CD4-positive, alpha-beta T cell treated with Interferon gamma for 1 hour (primary cell): ENCODE data around the gene CCDC88C.

Experiments
- DNase-seq: peaks from one replicate; pipeline ENCODE4 v3.0.0-alpha.2; 2020

The CCDC88C gene

GRCh38 chr14:91377700-91378652 lies 39.6 kb downstream of the CCDC88C start:
- DNase-seq, result no peak

GRCh38 chr14:91376547-91377477 lies 40.8 kb downstream of the CCDC88C start:
- DNase-seq, result no peak

GRCh38 chr14:91375720-91376452 lies 41.7 kb downstream of the CCDC88C start:
- DNase-seq, result no peak

GRCh38 chr14:91374879-91375702 lies 42.5 kb downstream of the CCDC88C start:
- DNase-seq, result no peak

- DNase-seq, result no peak
Measured at GRCh38 chr14:91374287-91374878, 43.2 kb downstream of the CCDC88C start.

GRCh38 chr14:91373591-91374254 lies 43.9 kb downstream of the CCDC88C start:
- peak; percentile 38 for DNase-seq

GRCh38 chr14:91372671-91373495 lies 44.7 kb downstream of the CCDC88C start:
- DNase-seq, result peak; percentile 39

GRCh38 chr14:91371990-91372375 lies 45.6 kb downstream of the CCDC88C start:
- no peak for DNase-seq

GRCh38 chr14:91371011-91371989 lies 46.3 kb downstream of the CCDC88C start:
- no peak for DNase-seq

GRCh38 chr14:91369628-91370445 lies 47.8 kb downstream of the CCDC88C start:
- DNase-seq, result no peak

- no peak for DNase-seq
Measured at GRCh38 chr14:91368776-91369416, 48.7 kb downstream of the CCDC88C start.

- peak; percentile 90 for DNase-seq
Measured at GRCh38 chr14:91367173-91368171, 50.1 kb downstream of the CCDC88C start.

GRCh38 chr14:91366749-91367148 lies 50.9 kb downstream of the CCDC88C start:
- no peak for DNase-seq

- no peak for DNase-seq
Measured at GRCh38 chr14:91365552-91365951, 52.1 kb downstream of the CCDC88C start.

GRCh38 chr14:91364524-91365270 lies 52.9 kb downstream of the CCDC88C start:
- no peak for DNase-seq
